Stimulated activated CD8-positive, alpha-beta memory T cell treated with anti-CD3 and anti-CD28 coated beads, Interleukin-12 subunit alpha, Interleukin-12 subunit beta, amount 100 ng/mL, for 24 hours (primary cell): ENCODE data around the gene FAM81A.
"Not testable (repeated sequence)": the region's sequence is repeated elsewhere in the genome, so short reads cannot be mapped to it uniquely, and the experiment has no call there.

Experiments
- DNase-seq: peaks from one replicate; pipeline ENCODE4 v3.0.0-alpha.2; 2020; ENCODE audit errors: extremely low read depth

Gene FAM81A

DNA sequence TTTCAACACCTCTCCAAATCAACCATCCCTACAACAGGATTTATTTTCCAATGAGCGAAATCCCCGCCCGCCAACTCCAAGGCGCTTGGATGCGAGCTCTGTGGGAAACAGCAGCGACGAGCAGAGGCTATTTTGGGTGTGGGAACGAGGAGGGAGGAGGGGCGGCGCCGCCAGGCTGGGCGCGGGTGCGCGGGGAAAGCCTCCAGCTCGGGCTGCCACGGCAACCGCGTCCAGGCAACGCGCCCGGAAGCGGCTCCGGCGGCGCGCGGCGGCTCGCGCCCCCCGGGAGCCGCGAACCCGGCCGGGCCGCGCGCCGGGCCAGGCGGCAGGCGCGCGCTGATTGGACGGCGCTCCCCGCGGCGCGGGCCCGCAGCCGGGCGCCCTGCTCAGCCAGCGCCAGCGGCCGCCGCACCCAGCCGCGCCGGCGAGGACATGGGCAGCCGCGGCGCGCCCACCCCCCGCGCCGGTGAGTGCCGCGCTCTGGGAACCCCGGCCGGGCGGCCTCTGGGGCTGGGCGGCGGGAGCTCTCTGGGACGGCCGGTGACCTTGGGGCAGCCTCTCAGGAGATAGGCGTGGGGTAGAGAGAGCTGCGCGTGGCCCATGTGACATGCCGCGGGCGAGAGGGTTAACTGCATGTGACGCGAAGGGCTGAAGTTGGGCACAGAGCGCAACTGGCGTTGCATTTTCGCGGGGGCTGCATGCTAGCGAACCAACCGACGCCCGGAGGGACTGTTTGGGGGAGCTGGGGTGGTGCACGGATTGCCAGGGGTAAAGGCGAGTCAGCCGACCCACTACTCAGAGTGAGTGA is at the start of gene FAM81A:
Gene FAM81A (plus strand): TSS at position 370 of the 808 bp plus-strand sequence. CDS start 20,441 bp downstream, outside the sequence.
- DNase-seq = no peak

GRCh38 chr15:59388670-59389069 is 49.3 kb upstream of the FAM81A start:
- no peak for DNase-seq

DNA sequence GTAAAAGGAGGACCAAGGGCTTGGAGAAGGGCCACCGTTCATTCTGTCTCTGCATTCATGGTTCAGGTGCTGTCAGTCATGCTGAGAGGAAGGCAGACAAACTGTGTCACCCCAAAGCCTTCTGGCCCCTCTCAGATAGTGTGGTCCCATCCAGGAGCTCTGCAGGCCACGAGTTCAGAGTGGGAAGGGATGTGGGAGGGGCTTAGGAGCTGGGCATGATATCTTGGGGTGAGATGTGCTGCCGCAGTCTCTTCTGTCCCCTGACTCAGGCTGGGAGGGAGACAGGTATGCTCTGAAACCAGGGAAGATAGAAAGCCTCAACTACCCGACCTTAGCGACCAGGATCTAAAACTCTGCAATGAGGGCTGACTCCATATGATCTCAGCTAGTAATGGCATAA is 45.7 kb upstream of the FAM81A start:
- no peak for DNase-seq

DNA sequence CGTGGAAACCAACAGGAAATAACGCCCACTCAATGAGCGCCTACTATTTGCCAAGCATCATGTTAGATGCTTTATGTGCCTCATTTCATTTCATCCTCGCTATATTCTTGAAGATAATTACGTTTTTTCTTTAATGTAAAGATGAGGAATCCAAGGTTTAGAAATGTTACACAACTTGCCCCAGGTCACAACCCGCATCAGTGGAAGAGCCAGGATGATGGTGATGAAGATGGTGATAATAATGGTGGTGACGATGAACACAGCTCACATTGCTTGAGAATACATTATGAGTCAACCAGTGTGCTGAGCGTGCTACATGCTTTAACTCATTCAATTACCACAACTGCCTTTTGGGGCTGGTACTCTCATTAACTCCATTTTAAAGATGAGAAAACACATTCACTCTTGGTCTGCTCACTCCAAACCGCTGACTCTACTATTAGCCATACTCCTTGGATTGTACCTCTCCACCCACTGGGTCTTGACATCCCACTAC is 43.8 kb upstream of the FAM81A start:
- no peak for DNase-seq

DNA sequence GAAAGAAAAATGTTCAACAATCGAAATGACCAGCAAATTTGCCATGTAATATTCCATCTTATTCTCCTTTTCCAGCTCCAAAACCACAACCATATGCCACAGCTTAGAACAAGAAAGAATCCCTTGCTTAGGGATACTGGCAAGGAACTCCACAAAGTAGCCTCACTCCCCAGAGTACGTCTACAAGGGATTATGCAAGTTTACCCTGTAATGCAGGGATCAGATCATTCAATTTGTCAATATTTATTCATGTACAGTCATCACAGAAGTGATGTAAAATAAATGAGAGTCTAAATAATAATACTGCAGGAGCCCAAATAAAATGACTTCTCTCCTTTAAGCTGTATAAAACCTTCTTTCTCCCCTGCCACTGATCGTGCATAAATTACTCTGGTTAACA is 41.8 kb upstream of the FAM81A start:
- no peak for DNase-seq

GRCh38 chr15:59396679-59397078 is 41.3 kb upstream of the FAM81A start:
- DNase-seq = no peak

DNA sequence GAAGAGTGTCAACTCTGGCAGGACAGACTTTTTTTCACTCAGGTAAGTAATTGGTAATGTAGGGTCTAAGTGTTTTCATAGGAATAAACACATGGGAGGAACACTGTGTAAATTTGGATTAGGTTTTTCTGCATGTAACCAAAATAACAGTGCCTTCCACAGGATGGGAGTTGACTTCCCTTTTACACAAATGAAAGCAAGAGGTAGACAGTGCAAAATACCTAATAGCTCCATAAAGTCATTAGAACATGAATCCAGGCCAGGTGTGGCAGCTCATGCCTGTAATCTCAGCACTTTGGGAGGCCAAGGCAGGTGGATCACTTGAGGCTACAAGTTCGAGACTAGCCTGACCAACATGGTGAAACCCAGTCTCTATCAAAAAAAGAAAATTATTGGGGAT is 39.8 kb upstream of the FAM81A start:
- DNase-seq = no peak

- DNase-seq = no peak
These were observed 38.4 kb upstream of the FAM81A start for GRCh38 chr15:59399465-59400102.

GRCh38 chr15:59400103-59400813 is 37.7 kb upstream of the FAM81A start:
- no peak for DNase-seq

- DNase-seq = not testable (repeated sequence)
These were observed 36.7 kb upstream of the FAM81A start for GRCh38 chr15:59401051-59401823.

GRCh38 chr15:59401824-59402569 is 36.0 kb upstream of the FAM81A start:
- no peak for DNase-seq

- DNase-seq = no peak
These were observed 32.9 kb upstream of the FAM81A start for GRCh38 chr15:59405079-59405478.

DNA sequence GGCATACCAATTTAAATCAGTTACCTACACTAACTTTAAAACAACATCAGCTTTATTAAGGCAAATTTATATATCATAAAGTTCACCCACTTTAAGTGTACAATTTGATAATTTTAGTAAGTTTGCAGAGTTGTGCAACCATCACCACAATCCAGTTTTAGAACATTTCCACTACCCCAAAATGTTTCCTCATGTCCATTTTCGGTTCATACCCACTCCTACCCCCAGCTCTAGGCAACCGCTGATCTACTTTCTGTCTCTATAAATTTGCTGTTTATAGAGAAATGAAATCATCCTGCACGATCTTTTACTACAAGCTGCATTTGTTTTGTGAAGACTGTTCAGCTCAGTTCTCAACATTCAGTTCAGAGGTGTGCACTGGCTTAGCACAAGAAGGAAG is 31.5 kb upstream of the FAM81A start:
- no peak for DNase-seq

- DNase-seq = no peak
These were observed 30.0 kb upstream of the FAM81A start for GRCh38 chr15:59407946-59408345.

- DNase-seq = no peak
These were observed 27.5 kb upstream of the FAM81A start for GRCh38 chr15:59410391-59410896.

DNA sequence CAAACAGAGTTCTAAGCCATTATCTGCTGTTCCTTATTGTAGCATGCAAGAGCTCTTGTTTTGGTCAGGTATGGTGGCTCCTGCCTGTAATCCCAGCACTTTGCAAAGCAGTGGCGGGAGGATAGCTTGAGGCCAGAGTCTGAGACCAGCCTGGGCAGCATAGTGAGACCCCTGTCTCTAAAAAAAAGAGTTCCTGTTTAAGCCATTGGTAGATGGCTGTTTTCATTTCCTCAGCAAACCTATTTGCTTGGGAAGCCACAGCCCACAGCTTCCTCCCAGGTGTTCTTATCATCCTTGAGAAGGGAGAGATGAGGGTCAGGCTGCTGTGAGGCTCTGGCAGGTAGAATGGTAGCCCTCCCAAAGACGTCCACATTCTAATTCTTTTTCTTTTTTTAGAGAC is 24.4 kb upstream of the FAM81A start:
- no peak for DNase-seq

GRCh38 chr15:59416816-59417215 is 21.2 kb upstream of the FAM81A start:
- no peak for DNase-seq

- DNase-seq = no peak
These were observed 18.8 kb upstream of the FAM81A start for GRCh38 chr15:59419170-59419569.

GRCh38 chr15:59420108-59420507 is 17.9 kb upstream of the FAM81A start:
- DNase-seq = no peak

- DNase-seq = no peak
These were observed 16.9 kb upstream of the FAM81A start for GRCh38 chr15:59420986-59421618.
